Neural progenitor cell (in vitro differentiated cells): Measurements from ENCODE around the gene LKAAEAR1. TPM values are rescaled to one million over a fixed set of nuclear protein-coding genes. Genes with fewer than 3 reads are reported as not detected.

Experiments used
- DNase-seq: peaks from one replicate; pipeline ENCODE4 v3.0.0-alpha.2; 2016; ENCODE audit warnings: low spot score
- H2AFZ ChIP-seq: fragments of 200-600 bp; sonication (generic); replicated peaks from 2 replicates; pipeline ENCODE4 v1.6.1; 2016; ENCODE audit warnings: antibody characterized with exemption
- H3F3A ChIP-seq: fragments of 200-600 bp; sonication (generic); 2 replicates; pipeline ENCODE4 v1.6.1; 2016; ENCODE audit warnings: antibody characterized with exemption, low read depth
- H3K27ac ChIP-seq: fragments of 200-600 bp; sonication (generic); 2 replicates; pipeline ENCODE4 v1.5.1; 2016; ENCODE audit warnings: mild to moderate bottlenecking
- H3K27me3 ChIP-seq: fragments of 200-600 bp; sonication (generic); 2 replicates; pipeline ENCODE4 v1.6.1; 2016; ENCODE audit warnings: mild to moderate bottlenecking, moderate library complexity
- H3K36me3 ChIP-seq: fragments of 200-600 bp; sonication (generic); 2 replicates; pipeline ENCODE4 v1.5.1; 2016
- H3K4me1 ChIP-seq: fragments of 200-600 bp; sonication (generic); 2 replicates; pipeline ENCODE4 v1.6.1; 2016; ENCODE audit warnings: mixed run types
- H3K4me2 ChIP-seq: fragments of 200-600 bp; sonication (generic); 2 replicates; pipeline ENCODE4 v1.6.1; 2016
- H3K4me3 ChIP-seq: fragments of 200-600 bp; sonication (generic); 2 replicates; pipeline ENCODE4 v1.5.1; 2016
- H3K79me2 ChIP-seq: fragments of 200-600 bp; sonication (generic); 2 replicates; pipeline ENCODE4 v1.6.1; 2016; ENCODE audit warnings: low read depth
- H3K9ac ChIP-seq: fragments of 200-600 bp; sonication (generic); 2 replicates; pipeline ENCODE4 v1.6.1; 2016
- H3K9me3 ChIP-seq: fragments of 200-600 bp; sonication (generic); 2 replicates; pipeline ENCODE4 v1.5.1; 2016; ENCODE audit warnings: low read depth
- H4K20me1 ChIP-seq: fragments of 200-600 bp; sonication (generic); 2 replicates; pipeline ENCODE4 v1.6.1; 2016; ENCODE audit warnings: low read depth
- H3K27ac Mint-ChIP-seq: 3 replicates; pipeline ENCODE4 v1.8.0; 2021; ENCODE audit warnings: mixed read lengths
- H3K27me3 Mint-ChIP-seq: 2 replicates; pipeline ENCODE4 v1.8.0; 2022; ENCODE audit warnings: low read depth, mild to moderate bottlenecking, inconsistent platforms, moderate library complexity, mixed read lengths; ENCODE audit not compliant: insufficient read depth
- H3K36me3 Mint-ChIP-seq: 3 replicates; pipeline ENCODE4 v1.8.0; 2021; ENCODE audit warnings: mixed read lengths
- H3K4me1 Mint-ChIP-seq: 3 replicates; pipeline ENCODE4 v1.8.0; 2021; ENCODE audit warnings: mixed read lengths
- H3K4me3 Mint-ChIP-seq: 3 replicates; pipeline ENCODE4 v1.8.0; 2021; ENCODE audit warnings: mild to moderate bottlenecking, moderate library complexity, mixed read lengths
- H3K9me3 Mint-ChIP-seq: 3 replicates; pipeline ENCODE4 v1.8.0; 2020; ENCODE audit warnings: mixed read lengths
- EZH2 ChIP-seq: fragments of 200-600 bp; sonication (generic); IDR thresholded peaks from 2 replicates; pipeline ENCODE4 v1.6.1; 2017; ENCODE audit warnings: antibody characterized with exemption, mild to moderate bottlenecking, moderate library complexity
- EZH2phosphoT487 ChIP-seq: fragments of 200-600 bp; sonication (generic); IDR thresholded peaks from 2 replicates; pipeline ENCODE4 v1.6.1; 2017; ENCODE audit warnings: antibody characterized with exemption
- total RNA-seq: library from RNA; depleted of rRNA; stranded (reverse); fragments of >200 nt; gene quantifications from 2 replicates; pipeline ENCODE4 v1.2.3, GENCODE V29; 2015; ENCODE audit warnings: low replicate concordance
- TF ChIP-seq, protein P1 (sequence below): fragments of 200-600 bp; sonication (generic); IDR thresholded peaks from 2 replicates; pipeline ENCODE4 v1.5.1; 2017; ENCODE audit warnings: antibody characterized with exemption, mild to moderate bottlenecking

Gene LKAAEAR1
- total RNA-seq, 1 donor from 2014 or later = not detected

DNA sequence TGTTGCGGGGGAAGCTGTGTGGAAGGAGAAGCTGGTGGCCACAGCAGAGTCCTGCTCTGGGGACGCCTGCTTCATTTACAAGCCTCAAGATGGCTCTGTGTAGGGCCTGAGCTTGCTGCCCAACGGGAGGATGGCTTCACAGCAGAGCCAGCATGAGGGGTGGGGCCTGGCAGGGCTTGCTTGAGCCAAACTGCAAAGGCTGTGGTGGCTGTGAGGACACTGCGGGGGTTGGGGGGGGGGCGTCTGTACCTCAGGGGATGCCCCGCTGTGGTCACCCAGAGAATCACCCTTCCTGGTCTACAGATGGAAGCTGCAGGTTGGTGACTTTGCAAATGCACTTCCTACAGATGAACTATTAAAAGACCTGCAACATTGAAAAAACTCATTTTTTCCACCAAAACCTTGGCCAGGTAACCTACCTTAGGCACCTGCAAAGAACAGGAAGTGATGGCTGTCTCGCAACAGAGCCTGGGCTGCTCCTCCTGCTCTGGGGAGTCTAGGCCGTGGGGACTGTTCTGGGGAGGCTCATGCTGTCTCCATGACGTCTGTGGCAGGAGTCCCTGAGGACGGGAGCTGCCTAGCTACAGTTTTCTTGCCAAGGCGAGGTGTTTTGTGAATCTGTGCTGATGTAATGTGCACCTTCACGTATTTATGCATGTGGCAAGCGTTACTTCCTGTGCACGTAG is 15.8 kb upstream of the LKAAEAR1 start:
- Histone ChIP-seq H3K4me1 (peaks cover 4% of the 10 kb centered on the region), H4K20me1 (peaks cover 9% of the 10 kb centered on the region), H3F3A (no peaks in the 10 kb centered on the region), H3K27me3 (peaks cover 45% of the 10 kb centered on the region), H3K9ac (no peak overlapping the region), H3K79me2 (no peaks in the 10 kb centered on the region), H3K4me2 (no peak overlapping the region), H3K36me3 (no peaks in the 10 kb centered on the region), H3K4me3 (no peak overlapping the region), H3K9me3 (no peaks in the 10 kb centered on the region), H3K27ac (no peak overlapping the region), H2AFZ (no peak overlapping the region)
- Mint-ChIP-seq H3K4me3 (no peak overlapping the region), H3K9me3 (peaks cover 3% of the 10 kb centered on the region), H3K36me3 (peaks cover 3% of the 10 kb centered on the region), H3K4me1 (peaks cover 13% of the 10 kb centered on the region), H3K27me3 (peaks cover 29% of the 10 kb centered on the region), H3K27ac (no peak overlapping the region)
- no peak for TF ChIP-seq EZH2phosphoT487
- TF ChIP-seq, protein P1, sequence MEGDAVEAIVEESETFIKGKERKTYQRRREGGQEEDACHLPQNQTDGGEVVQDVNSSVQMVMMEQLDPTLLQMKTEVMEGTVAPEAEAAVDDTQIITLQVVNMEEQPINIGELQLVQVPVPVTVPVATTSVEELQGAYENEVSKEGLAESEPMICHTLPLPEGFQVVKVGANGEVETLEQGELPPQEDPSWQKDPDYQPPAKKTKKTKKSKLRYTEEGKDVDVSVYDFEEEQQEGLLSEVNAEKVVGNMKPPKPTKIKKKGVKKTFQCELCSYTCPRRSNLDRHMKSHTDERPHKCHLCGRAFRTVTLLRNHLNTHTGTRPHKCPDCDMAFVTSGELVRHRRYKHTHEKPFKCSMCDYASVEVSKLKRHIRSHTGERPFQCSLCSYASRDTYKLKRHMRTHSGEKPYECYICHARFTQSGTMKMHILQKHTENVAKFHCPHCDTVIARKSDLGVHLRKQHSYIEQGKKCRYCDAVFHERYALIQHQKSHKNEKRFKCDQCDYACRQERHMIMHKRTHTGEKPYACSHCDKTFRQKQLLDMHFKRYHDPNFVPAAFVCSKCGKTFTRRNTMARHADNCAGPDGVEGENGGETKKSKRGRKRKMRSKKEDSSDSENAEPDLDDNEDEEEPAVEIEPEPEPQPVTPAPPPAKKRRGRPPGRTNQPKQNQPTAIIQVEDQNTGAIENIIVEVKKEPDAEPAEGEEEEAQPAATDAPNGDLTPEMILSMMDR = no peak
- no peak for TF ChIP-seq EZH2
- no peak for DNase-seq

DNA sequence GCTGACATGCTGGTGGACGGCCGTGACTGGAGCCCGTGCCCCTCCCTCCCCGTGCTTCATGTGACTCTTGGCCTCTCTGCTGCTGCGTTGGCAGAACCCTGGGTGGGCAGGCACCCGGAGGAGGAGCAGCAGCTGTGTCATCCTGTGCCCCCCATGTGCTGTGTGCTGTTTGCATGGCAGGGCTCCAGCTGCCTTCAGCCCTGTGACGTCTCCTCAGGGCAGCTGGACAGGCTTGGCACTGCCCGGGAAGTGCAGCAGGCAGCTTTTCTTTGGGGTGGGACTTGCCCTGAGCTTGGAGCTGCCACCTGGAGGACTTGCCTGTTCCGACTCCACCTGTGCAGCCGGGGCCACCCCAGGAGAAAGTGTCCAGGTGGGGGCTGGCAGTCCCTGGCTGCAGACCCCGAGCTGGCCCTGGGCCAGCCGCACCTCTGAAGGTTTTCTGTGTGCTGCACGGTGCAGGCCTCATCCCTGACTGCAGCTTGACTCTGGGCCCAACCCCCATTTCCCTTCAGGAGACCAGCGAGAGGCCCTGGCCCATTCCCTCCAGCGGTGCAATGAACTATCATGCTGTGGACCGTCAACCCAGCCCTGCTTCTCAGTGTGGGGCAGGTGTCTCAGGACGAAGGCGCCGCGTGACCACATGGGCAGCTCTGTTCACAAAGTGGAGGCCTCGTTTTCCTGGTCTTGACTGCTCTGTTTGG is 15.0 kb upstream of the LKAAEAR1 start:
- DNase-seq = no peak
- Histone ChIP-seq H3K4me3 (no peak overlapping the region), H3K27ac (no peak overlapping the region), H2AFZ (no peak overlapping the region), H3K79me2 (no peaks in the 10 kb centered on the region), H3K4me1 (peaks cover 4% of the 10 kb centered on the region), H3K27me3 (peaks cover 44% of the 10 kb centered on the region), H4K20me1 (peaks cover 9% of the 10 kb centered on the region), H3K4me2 (no peak overlapping the region), H3F3A (no peaks in the 10 kb centered on the region), H3K9me3 (no peaks in the 10 kb centered on the region), H3K36me3 (no peaks in the 10 kb centered on the region), H3K9ac (no peak overlapping the region)
- TF ChIP-seq EZH2 (no peak), EZH2phosphoT487 (no peak)
- TF ChIP-seq, protein P1 = no peak
- Mint-ChIP-seq H3K36me3 (peaks cover 3% of the 10 kb centered on the region), H3K27me3 (peaks cover 29% of the 10 kb centered on the region), H3K4me3 (no peak overlapping the region), H3K27ac (no peak overlapping the region), H3K9me3 (peaks cover 3% of the 10 kb centered on the region), H3K4me1 (peaks cover 13% of the 10 kb centered on the region)

DNA sequence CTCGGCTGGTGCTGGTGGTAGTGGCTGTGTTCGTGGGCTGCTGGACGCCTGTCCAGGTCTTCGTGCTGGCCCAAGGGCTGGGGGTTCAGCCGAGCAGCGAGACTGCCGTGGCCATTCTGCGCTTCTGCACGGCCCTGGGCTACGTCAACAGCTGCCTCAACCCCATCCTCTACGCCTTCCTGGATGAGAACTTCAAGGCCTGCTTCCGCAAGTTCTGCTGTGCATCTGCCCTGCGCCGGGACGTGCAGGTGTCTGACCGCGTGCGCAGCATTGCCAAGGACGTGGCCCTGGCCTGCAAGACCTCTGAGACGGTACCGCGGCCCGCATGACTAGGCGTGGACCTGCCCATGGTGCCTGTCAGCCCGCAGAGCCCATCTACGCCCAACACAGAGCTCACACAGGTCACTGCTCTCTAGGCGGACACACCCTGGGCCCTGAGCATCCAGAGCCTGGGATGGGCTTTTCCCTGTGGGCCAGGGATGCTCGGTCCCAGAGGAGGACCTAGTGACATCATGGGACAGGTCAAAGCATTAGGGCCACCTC is 14.3 kb upstream of the LKAAEAR1 start:
- H3K4me1 ChIP-seq = peaks cover 4% of the 10 kb centered on the region
- H3K36me3 ChIP-seq = no peaks in the 10 kb centered on the region
- Mint-ChIP-seq H3K9me3 (peaks cover 3% of the 10 kb centered on the region), H3K27ac (no peak overlapping the region), H3K4me3 (no peak overlapping the region), H3K4me1 (peaks cover 10% of the 10 kb centered on the region), H3K36me3 (peaks cover 3% of the 10 kb centered on the region), H3K27me3 (peaks cover 26% of the 10 kb centered on the region)
- no peak overlapping the region for H3K4me3 ChIP-seq
- H3K27me3 ChIP-seq = peaks cover 37% of the 10 kb centered on the region
- peaks cover 5% of the 10 kb centered on the region for H4K20me1 ChIP-seq
- no peak overlapping the region for H2AFZ ChIP-seq
- no peak for DNase-seq
- no peaks in the 10 kb centered on the region for H3K79me2 ChIP-seq
- TF ChIP-seq EZH2 (no peak), EZH2phosphoT487 (no peak)
- TF ChIP-seq, protein P1 = no peak
- H3K27ac ChIP-seq = no peak overlapping the region
- no peak overlapping the region for H3K9ac ChIP-seq
- no peaks in the 10 kb centered on the region for H3K9me3 ChIP-seq
- H3K4me2 ChIP-seq = no peak overlapping the region
- H3F3A ChIP-seq = no peaks in the 10 kb centered on the region
